Tibial nerve (tissue), 4 donors: Measurements from ENCODE around the gene KCTD11. TPM values are rescaled to one million over a fixed set of nuclear protein-coding genes. Genes with fewer than 3 reads are reported as not detected.

Source experiments
- DNase-seq, 2 donors: peaks; one replicate each; pipeline ENCODE4 v3.0.0-alpha.2; 2019; ENCODE audit warnings: low spot score in 2 of 2
- H3K27ac ChIP-seq, 4 donors: fragments of 200-600 bp; sonication (generic) in 3 of 4; one replicate each; pipeline ENCODE4 v1.5.1; 2017 to 2019; ENCODE audit warnings: mild to moderate bottlenecking in 1 of 4
- H3K27me3 ChIP-seq, 2 donors: fragments of 200-600 bp; sonication (generic) in 1 of 2; one replicate each; pipeline versions ENCODE4 v1.5.1 to v1.6.0; 2017 to 2019
- H3K36me3 ChIP-seq, 3 donors: fragments of 200-600 bp; sonication (generic); one replicate each; pipeline ENCODE4 v1.5.1; 2018 to 2019
- H3K4me1 ChIP-seq, 4 donors: fragments of 200-600 bp; sonication (generic) in 3 of 4; one replicate each; pipeline ENCODE4 v1.5.1; 2017 to 2019
- H3K4me3 ChIP-seq, 4 donors: fragments of 200-600 bp; sonication (generic) in 3 of 4; one replicate each; pipeline ENCODE4 v1.5.1; 2017 to 2019; ENCODE audit warnings: mild to moderate bottlenecking in 1 of 4, moderate library complexity in 1 of 4
- H3K9me3 ChIP-seq, 4 donors: fragments of 200-600 bp; sonication (generic) in 3 of 4; one replicate each; pipeline ENCODE4 v1.5.1; 2017 to 2019
- CTCF ChIP-seq, 5 experiments: fragments of 200-600 bp in 3 of 5; fragments of 450-650 bp in 2 of 5; sonication (generic) in 3 of 5; IDR thresholded peaks; one replicate each; pipeline ENCODE4 v1.5.1; 2016 to 2019; ENCODE audit warnings: antibody characterized with exemption in 5 of 5, mild to moderate bottlenecking in 3 of 5, moderate library complexity in 2 of 5
- EP300 ChIP-seq, 2 donors: sonication (generic); formaldehyde crosslinking; IDR thresholded peaks; one replicate each; pipeline ENCODE4 v1.6.1; 2017; ENCODE audit warnings: antibody characterized with exemption in 2 of 2, mild to moderate bottlenecking in 1 of 2
- POLR2A ChIP-seq, 2 donors: fragments of 450-650 bp; IDR thresholded peaks; one replicate each; pipeline ENCODE4 v1.6.1; 2017; ENCODE audit warnings: antibody characterized with exemption in 2 of 2, mild to moderate bottlenecking in 2 of 2, moderate library complexity in 2 of 2
- WGBS, 2 donors: methylation state at CpG; one replicate each; pipeline ENCODE4 v1.1.5; 2018; 5-methylcytosine and 5-hydroxymethylcytosine counted together
- total RNA-seq, 4 donors: library from RNA; depleted of rRNA; stranded (reverse); fragments of >200 nt; gene quantifications; one replicate each; pipeline ENCODE4 v1.1.0, GENCODE V29; 2016

KCTD11 gene
- total RNA-seq, 4 donors from 2014 or later: 25.3 to 35.4 (median 28.7) TPM

DNA sequence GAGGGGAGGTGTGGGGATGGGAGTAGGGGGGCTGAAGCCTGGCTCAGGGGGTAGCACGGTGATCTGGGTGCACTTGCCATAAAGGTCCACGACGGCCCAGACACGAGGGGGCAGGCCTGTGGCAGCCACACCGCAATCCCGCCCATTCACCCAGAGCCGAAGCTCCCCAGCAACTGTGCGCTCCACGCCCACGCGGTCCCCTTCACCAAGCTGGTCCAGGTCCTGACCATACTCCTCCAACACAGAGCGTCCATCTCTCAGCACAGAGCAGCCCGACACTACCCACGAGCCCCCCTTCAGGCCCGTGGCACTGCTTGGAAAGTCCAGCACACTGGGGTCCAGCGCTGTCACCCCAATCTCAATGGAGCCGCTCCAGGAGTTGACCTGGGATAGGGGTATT, 24.5 kb upstream of the KCTD11 start:
- no peak for DNase-seq
- Histone ChIP-seq H3K27me3 (peaks cover 0 to 8% of the 10 kb centered on the region in 2 donors), H3K4me1 (peaks cover 0 to 30% (median 14%) of the 10 kb centered on the region in 4 donors), H3K4me3 (no peak overlapping the region), H3K9me3 (no peaks in the 10 kb centered on the region), H3K27ac (no peak overlapping the region), H3K36me3 (peaks cover 2 to 47% (median 12%) of the 10 kb centered on the region in 3 donors)
- TF ChIP-seq POLR2A (IDR thresholded peaks at IDR 0.05): no peak
- no peak for TF ChIP-seq CTCF (IDR thresholded peaks at IDR 0.05)
- TF ChIP-seq EP300 (IDR thresholded peaks at IDR 0.05): no peak
- WGBS, 2 donors: 67 to 81% methylated on average over 17 of the region's 17 CpGs

- Histone ChIP-seq H3K9me3 (no peaks in the 10 kb centered on the region), H3K27ac (no peak overlapping the region), H3K4me1 (peaks cover 0 to 30% (median 14%) of the 10 kb centered on the region in 4 donors), H3K27me3 (peaks cover 0 to 8% of the 10 kb centered on the region in 2 donors), H3K36me3 (peaks cover 2 to 42% (median 8%) of the 10 kb centered on the region in 3 donors), H3K4me3 (peak overlapping the region in 1 of 4 donors; percentile 77)
- WGBS, 2 donors: 76 to 91% methylated on average over 1 of the region's 1 CpG
- TF ChIP-seq CTCF (IDR thresholded peaks at IDR 0.05) (no peak), POLR2A (IDR thresholded peaks at IDR 0.05) (no peak), EP300 (IDR thresholded peaks at IDR 0.05) (no peak)
- DNase-seq: no peak
These were observed 24.0 kb upstream of the KCTD11 start for GRCh38 chr17:7328009-7328408.

- no peak for DNase-seq
- Histone ChIP-seq H3K4me1 (peaks cover 0 to 30% (median 14%) of the 10 kb centered on the region in 4 donors), H3K4me3 (peak within 1 kb of the TSS; percentile 77 to 91 (median 79)), H3K9me3 (no peaks in the 10 kb centered on the region), H3K27me3 (peaks cover 0 to 15% of the 10 kb centered on the region in 2 donors), H3K36me3 (peaks cover 0 to 33% (median 0%) of the 10 kb centered on the region in 3 donors), H3K27ac (peak within 1 kb of the TSS; percentile 78 to 97 (median 86))
- TF ChIP-seq CTCF (IDR thresholded peaks at IDR 0.05) (no peak), POLR2A (IDR thresholded peaks at IDR 0.05) (no peak), EP300 (IDR thresholded peaks at IDR 0.05) (no peak)
- WGBS, 2 donors: 1 to 2% methylated on average over 23 to 34 of the region's 50 CpGs
These were observed 23.1 kb upstream of the KCTD11 start, which contains the start of gene NEURL4 for GRCh38 chr17:7328840-7329373. NEURL4 (minus strand) TSS chr17:7329335; CDS start chr17:7329312, 23 bp downstream.

- Histone ChIP-seq H3K27me3 (peaks cover 0 to 21% of the 10 kb centered on the region in 2 donors), H3K4me3 (peak overlapping the region; percentile 77 to 91 (median 79)), H3K9me3 (no peaks in the 10 kb centered on the region), H3K27ac (peak overlapping the region; percentile 78 to 97 (median 86)), H3K4me1 (peaks cover 0 to 30% (median 14%) of the 10 kb centered on the region in 4 donors), H3K36me3 (peaks cover 0 to 27% (median 0%) of the 10 kb centered on the region in 3 donors)
- TF ChIP-seq POLR2A (IDR thresholded peaks at IDR 0.05) (peak; percentile 77 to 85), CTCF (IDR thresholded peaks at IDR 0.05) (peak in 3 of 5 experiments; percentile 4 to 40 (median 24)), EP300 (IDR thresholded peaks at IDR 0.05) (peak; percentile 52 to 98)
- WGBS, 2 donors: 0% methylated on average over 26 to 37 of the region's 43 CpGs
- DNase-seq: peak; percentile 96 to 97
These were observed 22.5 kb upstream of the KCTD11 start for GRCh38 chr17:7329374-7329996.
